HEK293T (cell line): ENCODE measurements around the gene KRTCAP2.
"Not testable (repeated sequence)": the region's sequence is repeated elsewhere in the genome, so short reads cannot be mapped to it uniquely, and the experiment has no call there.

Source experiments
- CTCF ChIA-PET: fragments of 350-600 bp; formaldehyde crosslinking; extraction: SDS; loops from one replicate; lab custom pipeline; 2021; ENCODE audit warnings: antibody characterized with exemption, inconsistent platforms; lab: Yijun Ruan, JAX
- POLR2A ChIA-PET: fragments of 350-600 bp; formaldehyde crosslinking; extraction: SDS; loops from one replicate; lab custom pipeline; 2020; ENCODE audit warnings: antibody characterized with exemption, inconsistent platforms; lab: Yijun Ruan, JAX
- DNase-seq: peaks from one replicate; pipeline ENCODE4 v3.0.0; 2012; ENCODE audit warnings: mixed read lengths; ENCODE audit errors: extremely low spot score
- ARNT ChIP-seq: fragments of 450-650 bp; IDR thresholded peaks from 2 replicates; pipeline ENCODE4 v1.6.1; 2017; ENCODE audit warnings: mild to moderate bottlenecking
- BHLHE40 ChIP-seq: fragments of 450-650 bp; IDR thresholded peaks from 2 replicates; pipeline ENCODE4 v1.6.1; 2016; ENCODE audit warnings: mild to moderate bottlenecking, moderate library complexity, borderline replicate concordance
- CTBP1 ChIP-seq: fragments of 450-650 bp; IDR thresholded peaks from 2 replicates; pipeline ENCODE4 v1.6.1; 2016; ENCODE audit warnings: borderline replicate concordance
- ELF4 ChIP-seq: fragments of 450-650 bp; IDR thresholded peaks from 2 replicates; pipeline ENCODE4 v1.6.1; 2017; ENCODE audit warnings: antibody characterized with exemption
- FOXA1 ChIP-seq: fragments of 450-650 bp; IDR thresholded peaks from 2 replicates; pipeline ENCODE4 v1.6.1; 2016; ENCODE audit warnings: mild to moderate bottlenecking
- FOXK2 ChIP-seq: fragments of 450-650 bp; IDR thresholded peaks from 2 replicates; pipeline ENCODE4 v1.6.1; 2016; ENCODE audit warnings: mild to moderate bottlenecking
- FOXM1 ChIP-seq: fragments of 450-650 bp; IDR thresholded peaks from 2 replicates; pipeline ENCODE4 v1.6.1; 2017; ENCODE audit warnings: mild to moderate bottlenecking, borderline replicate concordance
- HDGF ChIP-seq: fragments of 450-650 bp; IDR thresholded peaks from 2 replicates; pipeline ENCODE4 v1.6.1; 2017; ENCODE audit warnings: antibody characterized with exemption, borderline replicate concordance
- L3MBTL2 ChIP-seq: fragments of 450-650 bp; conservative IDR thresholded peaks from 2 replicates; pipeline ENCODE4 v1.6.1; 2016; ENCODE audit warnings: mild to moderate bottlenecking
- LEF1 ChIP-seq: fragments of 450-650 bp; IDR thresholded peaks from 2 replicates; pipeline ENCODE4 v1.6.1; 2017; ENCODE audit warnings: mild to moderate bottlenecking, borderline replicate concordance
- NFRKB ChIP-seq: fragments of 450-650 bp; IDR thresholded peaks from 2 replicates; pipeline ENCODE4 v1.6.1; 2016; ENCODE audit warnings: mild to moderate bottlenecking, moderate library complexity
- PKNOX1 ChIP-seq: fragments of 450-650 bp; IDR thresholded peaks from 2 replicates; pipeline ENCODE4 v1.6.1; 2016
- SP1 ChIP-seq: fragments of 450-650 bp; IDR thresholded peaks from 2 replicates; pipeline ENCODE4 v1.6.1; 2017
- SUZ12 ChIP-seq: fragments of 450-650 bp; IDR thresholded peaks from 2 replicates; pipeline ENCODE4 v1.6.1; 2016; ENCODE audit warnings: mild to moderate bottlenecking
- TARDBP ChIP-seq: fragments of 450-650 bp; IDR thresholded peaks from 2 replicates; pipeline ENCODE4 v1.6.1; 2016
- ZNF384 ChIP-seq: fragments of 450-650 bp; IDR thresholded peaks from 2 replicates; pipeline ENCODE4 v1.6.1; 2016

Gene KRTCAP2

GRCh38 chr1:155170806-155171205 is 2.3 kb downstream of the KRTCAP2 start:
- TF ChIP-seq HDGF (no peak), PKNOX1 (no peak), SUZ12 (no peak), L3MBTL2 (no peak), FOXM1 (no peak), BHLHE40 (no peak), ARNT (no peak), CTBP1 (no peak), ELF4 (no peak), TARDBP (no peak), NFRKB (no peak), FOXK2 (no peak), FOXA1 (no peak), SP1 (no peak), ZNF384 (no peak), LEF1 (no peak)
- ChIA-PET CTCF (interaction anchor here (5.7 kb wide), 1 partner anchor 81 kb away, joined by 52 read pairs; no protein-coding TSS in a partner anchor), POLR2A (interaction anchor here (0.6 to 2.9 kb wide), 2 partner anchors 23 to 34 kb away, joined by 3 to 17 read pairs; partner anchors contain the start of gene SLC50A1)
- no peak for DNase-seq

GRCh38 chr1:155170101-155170785 is 2.9 kb downstream of the KRTCAP2 start:
- CTCF ChIA-PET: interaction anchor here (5.7 kb wide), 1 partner anchor 80 kb away, joined by 52 read pairs; no protein-coding TSS in a partner anchor
- DNase-seq: no peak
- TF ChIP-seq NFRKB (no peak), SUZ12 (no peak), ZNF384 (no peak), PKNOX1 (no peak), L3MBTL2 (no peak), TARDBP (no peak), LEF1 (no peak), HDGF (no peak), SP1 (no peak), FOXA1 (no peak), FOXK2 (no peak), FOXM1 (no peak), BHLHE40 (no peak), ELF4 (no peak)
- POLR2A ChIA-PET: interaction anchor here (0.6 to 1.4 kb wide), 2 partner anchors 23 to 24 kb away, joined by 3 to 5 read pairs; no protein-coding TSS in a partner anchor

- ChIA-PET CTCF (interaction anchor here (1.2 to 1.8 kb wide), 3 partner anchors 52 to 84 kb away, joined by 4 to 8 read pairs (median 4); no protein-coding TSS in a partner anchor), POLR2A (interaction anchor here (1.4 kb wide), 1 partner anchor 24 kb away, joined by 5 read pairs; no protein-coding TSS in a partner anchor)
- TF ChIP-seq FOXM1: no peak
- TF ChIP-seq ELF4: no peak
- TF ChIP-seq FOXA1: no peak
- no peak for TF ChIP-seq ZNF384
- TF ChIP-seq NFRKB: no peak
- TF ChIP-seq SP1: no peak
- no peak for TF ChIP-seq SUZ12
- no peak for TF ChIP-seq PKNOX1
- no peak for TF ChIP-seq BHLHE40
- no peak for TF ChIP-seq ARNT
- DNase-seq: no peak
Observed at GRCh38 chr1:155169541-155169940, 3.6 kb downstream of the KRTCAP2 start.

GRCh38 chr1:155168456-155169210 is 4.5 kb downstream of the KRTCAP2 start:
- CTCF ChIA-PET: interaction anchor here (0.5 to 3.9 kb wide), 23 partner anchors 9 to 123 kb away, joined by 3 to 89 read pairs (median 6); partner anchors contain the start of gene ADAM15
- TF ChIP-seq FOXK2 (no peak), ZNF384 (no peak), NFRKB (no peak)
- no peak for DNase-seq
- POLR2A ChIA-PET: interaction anchor here (1.0 to 2.5 kb wide), 9 partner anchors 11 to 78 kb away, joined by 3 to 19 read pairs (median 5); partner anchors contain the start of genes DPM3 and SLC50A1

- ChIA-PET POLR2A (interaction anchor here (1.0 to 2.5 kb wide), 9 partner anchors 10 to 77 kb away, joined by 3 to 19 read pairs (median 6); partner anchors contain the start of genes DPM3, EFNA1 and SLC50A1), CTCF (interaction anchor here (0.5 to 3.9 kb wide), 26 partner anchors 9 to 687 kb away, joined by 3 to 89 read pairs (median 4); partner anchors contain the start of gene ADAM15)
- not testable (repeated sequence) for DNase-seq
Observed at GRCh38 chr1:155168105-155168445, 5.0 kb downstream of the KRTCAP2 start.
